ENCODE measurements around the gene DUSP8. TPM values are rescaled to one million over a fixed set of nuclear protein-coding genes. Genes with fewer than 3 reads are reported as not detected.

Gene DUSP8
- total RNA-seq, 2 experiments from 2014 or later = not detected

DNA sequence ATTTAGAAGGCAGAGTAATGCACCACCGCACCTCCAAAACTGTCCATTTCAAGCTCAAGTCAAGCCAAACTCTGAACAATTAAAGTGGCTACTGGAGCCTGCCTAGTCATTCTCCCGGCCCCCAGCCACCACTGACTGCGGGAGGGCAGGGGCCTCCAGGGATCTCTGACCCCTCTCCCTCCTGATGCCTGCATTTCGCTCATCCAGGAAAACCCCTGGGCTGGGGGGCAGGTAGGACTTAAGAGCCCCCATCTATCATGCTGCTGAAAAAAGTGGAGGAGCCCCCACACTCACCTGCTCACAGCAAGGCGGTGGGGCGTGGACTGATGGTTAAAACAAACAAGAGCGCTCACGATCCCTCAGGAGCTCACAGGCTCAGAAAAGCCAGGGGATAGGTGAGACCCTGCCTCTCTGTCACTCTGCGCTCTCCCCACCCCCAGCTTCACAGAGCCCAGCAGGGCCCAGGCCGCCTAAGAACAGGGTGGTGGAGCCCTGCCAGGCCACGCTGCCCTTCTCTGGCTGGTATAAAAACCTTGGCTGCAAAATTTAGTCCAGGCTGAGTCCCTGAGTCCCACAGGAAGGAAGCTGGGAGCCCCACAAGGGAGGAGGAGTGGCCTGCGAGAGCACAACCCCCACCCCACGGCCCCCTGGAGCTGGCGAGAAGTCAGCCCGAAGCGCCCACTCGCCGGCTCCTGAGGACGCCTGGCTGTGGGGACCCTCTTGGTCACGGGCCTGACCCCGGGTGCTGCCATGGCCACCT is 64.5 kb downstream of the DUSP8 start:
- Histone ChIP-seq H2AFZ (ENCODE audit: low read length) (no peak overlapping the region), H3K4me2 (ENCODE audit: low read length) (no peak overlapping the region), H3K9me3 (ENCODE audit: low read length) (no peaks in the 10 kb centered on the region), H3K79me2 (ENCODE audit: insufficient read depth, low read depth, low read length) (no peaks in the 10 kb centered on the region), H3K4me3 (ENCODE audit: low read depth, low read length, poor library complexity, severe bottlenecking) (no peak overlapping the region), H3K4me1 (ENCODE audit: insufficient read depth, low read length, poor library complexity, severe bottlenecking) (peaks cover 8% of the 10 kb centered on the region), H3K9me2 (ENCODE audit: insufficient read depth, low read length) (no peaks in the 10 kb centered on the region), H4K20me1 (ENCODE audit: insufficient read depth, low read length) (peaks cover 3% of the 10 kb centered on the region; the same call in 1 of the 2 replicates), H3K27ac (ENCODE audit: low read depth, low read length, poor library complexity, severe bottlenecking) (no peak overlapping the region), H3K36me3 (ENCODE audit: insufficient read depth, low read length) (no peaks in the 10 kb centered on the region)
- BruUV-seq (replicated peaks) = no TSS peak
- no peak for DNase-seq (ENCODE audit: low spot score)
- ChIA-PET CTCF (ENCODE audit: unreplicated experiment) (no interaction called here), POLR2A (no interaction called here)
- intact Hi-C loops (cut with micrococcal nuclease; ENCODE audit: unreplicated experiment) = no loop called here
- TF ChIP-seq EZH2phosphoT487 (IDR thresholded peaks at IDR 0.05; ENCODE audit: borderline replicate concordance, low read depth, low read length) (no peak), CTCF (conservative IDR thresholded peaks at IDR 0.05; ENCODE audit: low read length) (no peak)

DNA sequence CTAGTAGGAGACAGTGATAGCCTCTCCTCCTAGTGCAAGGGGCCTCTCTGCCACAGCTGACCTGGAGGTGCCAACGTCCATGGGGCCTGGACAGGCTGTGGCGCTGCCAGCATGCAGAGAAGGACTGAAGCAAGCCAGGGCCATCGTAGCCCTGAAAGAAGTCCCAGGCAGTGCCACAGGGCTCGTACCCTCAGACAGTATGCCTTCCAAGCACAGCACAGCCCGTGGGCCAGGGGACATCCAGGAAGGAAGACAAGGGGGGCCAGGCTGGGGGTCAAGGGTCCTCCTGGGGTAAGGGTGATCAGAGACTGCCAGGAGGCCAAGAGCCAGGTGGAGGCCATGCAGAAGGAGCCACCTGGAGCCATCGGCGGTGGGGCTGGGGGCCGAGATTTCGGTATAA is 65.1 kb downstream of the DUSP8 start:
- intact Hi-C loops (cut with micrococcal nuclease; ENCODE audit: unreplicated experiment) = no loop called here
- Histone ChIP-seq H3K9me3 (ENCODE audit: low read length) (no peaks in the 10 kb centered on the region), H3K9me2 (ENCODE audit: insufficient read depth, low read length) (no peaks in the 10 kb centered on the region), H3K4me1 (ENCODE audit: insufficient read depth, low read length, poor library complexity, severe bottlenecking) (peaks cover 8% of the 10 kb centered on the region), H3K4me3 (ENCODE audit: low read depth, low read length, poor library complexity, severe bottlenecking) (no peak overlapping the region), H4K20me1 (ENCODE audit: insufficient read depth, low read length) (peaks cover 3% of the 10 kb centered on the region; the same call in 1 of the 2 replicates), H3K79me2 (ENCODE audit: insufficient read depth, low read depth, low read length) (no peaks in the 10 kb centered on the region), H2AFZ (ENCODE audit: low read length) (no peak overlapping the region), H3K36me3 (ENCODE audit: insufficient read depth, low read length) (no peaks in the 10 kb centered on the region), H3K27ac (ENCODE audit: low read depth, low read length, poor library complexity, severe bottlenecking) (no peak overlapping the region), H3K4me2 (ENCODE audit: low read length) (no peak overlapping the region)
- TF ChIP-seq EZH2phosphoT487 (IDR thresholded peaks at IDR 0.05; ENCODE audit: borderline replicate concordance, low read depth, low read length) (no peak), CTCF (conservative IDR thresholded peaks at IDR 0.05; ENCODE audit: low read length) (no peak)
- CTCF ChIA-PET (ENCODE audit: unreplicated experiment) = no interaction called here
- DNase-seq (ENCODE audit: low spot score) = no peak
- POLR2A ChIA-PET = no interaction called here
- no TSS peak for BruUV-seq (replicated peaks)

DNA sequence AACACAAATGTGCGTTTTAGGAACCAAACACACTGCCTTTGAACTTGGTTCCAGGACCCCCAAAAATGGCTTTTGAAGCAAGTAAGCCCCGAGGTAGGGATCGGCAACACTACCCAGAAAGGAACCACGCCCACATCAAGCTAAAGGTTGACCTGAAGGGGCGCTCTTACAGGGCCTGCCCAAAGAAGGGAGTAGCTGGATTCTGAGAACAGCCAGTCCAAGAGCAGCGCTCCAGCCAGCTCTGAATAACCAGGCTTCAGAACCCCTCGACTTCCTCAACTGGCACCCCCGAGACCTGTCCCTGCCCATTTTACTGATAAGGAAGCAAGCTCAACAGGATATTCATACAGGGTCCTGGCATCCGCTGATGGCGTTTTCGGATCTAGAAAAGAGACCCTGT is 66.6 kb downstream of the DUSP8 start:
- no peaks in the 10 kb centered on the region for H3K9me3 ChIP-seq (ENCODE audit: low read length)
- no peak overlapping the region for H3K4me2 ChIP-seq (ENCODE audit: low read length)
- intact Hi-C loops (cut with micrococcal nuclease; ENCODE audit: unreplicated experiment) = no loop called here
- H3K27ac ChIP-seq (ENCODE audit: low read depth, low read length, poor library complexity, severe bottlenecking) = no peak overlapping the region
- no peak for DNase-seq (ENCODE audit: low spot score)
- H3K4me3 ChIP-seq (ENCODE audit: low read depth, low read length, poor library complexity, severe bottlenecking) = no peak overlapping the region
- H3K9me2 ChIP-seq (ENCODE audit: insufficient read depth, low read length) = no peaks in the 10 kb centered on the region
- ChIA-PET POLR2A (interaction anchor here (0.6 kb wide), 1 partner anchor 345 kb away, joined by 3 read pairs; no protein-coding TSS in a partner anchor), CTCF (ENCODE audit: unreplicated experiment) (no interaction called here)
- peak; percentile 62 for TF ChIP-seq CTCF (conservative IDR thresholded peaks at IDR 0.05; ENCODE audit: low read length)
- TF ChIP-seq EZH2phosphoT487 (IDR thresholded peaks at IDR 0.05; ENCODE audit: borderline replicate concordance, low read depth, low read length) = no peak
- BruUV-seq (replicated peaks) = no TSS peak
- no peak overlapping the region for H2AFZ ChIP-seq (ENCODE audit: low read length)
- peaks cover 8% of the 10 kb centered on the region for H3K4me1 ChIP-seq (ENCODE audit: insufficient read depth, low read length, poor library complexity, severe bottlenecking)
- H4K20me1 ChIP-seq (ENCODE audit: insufficient read depth, low read length) = peaks cover 3% of the 10 kb centered on the region; the same call in 1 of the 2 replicates
- no peaks in the 10 kb centered on the region for H3K79me2 ChIP-seq (ENCODE audit: insufficient read depth, low read depth, low read length)
- no peaks in the 10 kb centered on the region for H3K36me3 ChIP-seq (ENCODE audit: insufficient read depth, low read length)
